GM21576 (cell line): ENCODE measurements around the gene WDR27.
"Not testable (repeated sequence)": the region's sequence is repeated elsewhere in the genome, so short reads cannot be mapped to it uniquely, and the experiment has no call there.

ENCODE experiments used
- ATAC-seq: cut with Tn5 transposase; IDR thresholded peaks from one replicate; pipeline ENCODE4 v1.9.1; 2021; ENCODE audit warnings: mild to moderate bottlenecking, moderate library complexity; ENCODE audit not compliant: unreplicated experiment

The WDR27 gene

GRCh38 chr6:169710009-169710408, 8.2 kb upstream of the WDR27 start:
- ATAC-seq: no peak

GRCh38 chr6:169709293-169709692, 7.5 kb upstream of the WDR27 start:
- peak; percentile 52 for ATAC-seq

GRCh38 chr6:169707772-169708171, 5.9 kb upstream of the WDR27 start:
- no peak for ATAC-seq

DNA sequence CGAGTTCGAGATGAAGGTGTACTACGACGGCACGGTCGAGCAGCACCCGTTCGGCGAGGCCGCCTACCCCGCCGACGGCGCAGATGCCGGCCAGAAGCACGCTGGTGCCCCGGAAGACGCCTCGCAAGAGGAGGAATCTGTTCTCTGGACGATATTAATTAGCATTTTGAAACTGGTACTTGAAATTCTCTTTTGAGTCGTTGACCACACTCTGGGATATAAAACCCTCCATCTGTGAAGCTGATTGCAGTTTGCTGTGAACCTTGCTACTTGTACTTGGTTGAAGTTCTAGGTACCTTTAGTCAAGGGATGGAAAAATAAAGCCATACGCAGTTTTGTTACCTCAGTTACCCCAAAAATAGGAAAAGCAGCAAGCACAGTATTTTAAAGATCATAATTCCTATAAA, 1.0 kb upstream of the WDR27 start:
- ATAC-seq: peak; percentile 8

GRCh38 chr6:169701311-169701953, 397 bp downstream of the WDR27 start:
- peak; percentile 6 for ATAC-seq

GRCh38 chr6:169700296-169700695, 1.5 kb downstream of the WDR27 start:
- ATAC-seq: no peak

- ATAC-seq: not testable (repeated sequence)
Measured at GRCh38 chr6:169697115-169697514, 4.7 kb downstream of the WDR27 start.

GRCh38 chr6:169695131-169695530, 6.7 kb downstream of the WDR27 start:
- no peak for ATAC-seq

- no peak for ATAC-seq
Measured at GRCh38 chr6:169692516-169692915, 9.3 kb downstream of the WDR27 start.

- no peak for ATAC-seq
Measured at GRCh38 chr6:169691260-169691659, 10.6 kb downstream of the WDR27 start.

- ATAC-seq: no peak
Measured at GRCh38 chr6:169689287-169689686, 12.5 kb downstream of the WDR27 start.

DNA sequence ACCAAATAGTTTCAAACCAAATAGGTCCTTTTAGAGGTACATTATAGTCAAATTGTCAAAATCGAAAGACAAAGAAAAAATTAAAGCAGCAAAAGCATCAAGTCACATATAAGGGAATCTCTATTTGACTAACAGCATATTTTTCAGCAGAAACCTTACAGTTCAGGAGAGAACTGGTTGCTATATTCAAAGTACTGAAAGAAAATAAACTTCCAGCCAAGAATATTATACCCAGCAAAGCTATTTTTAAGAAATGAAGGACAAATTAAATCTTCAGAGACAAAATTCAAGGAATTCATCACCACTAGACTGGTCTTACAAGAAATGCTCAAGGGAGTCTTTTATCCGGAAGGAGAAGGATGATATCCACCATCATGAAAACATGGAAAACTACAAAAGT, 16.0 kb downstream of the WDR27 start:
- ATAC-seq: no peak

DNA sequence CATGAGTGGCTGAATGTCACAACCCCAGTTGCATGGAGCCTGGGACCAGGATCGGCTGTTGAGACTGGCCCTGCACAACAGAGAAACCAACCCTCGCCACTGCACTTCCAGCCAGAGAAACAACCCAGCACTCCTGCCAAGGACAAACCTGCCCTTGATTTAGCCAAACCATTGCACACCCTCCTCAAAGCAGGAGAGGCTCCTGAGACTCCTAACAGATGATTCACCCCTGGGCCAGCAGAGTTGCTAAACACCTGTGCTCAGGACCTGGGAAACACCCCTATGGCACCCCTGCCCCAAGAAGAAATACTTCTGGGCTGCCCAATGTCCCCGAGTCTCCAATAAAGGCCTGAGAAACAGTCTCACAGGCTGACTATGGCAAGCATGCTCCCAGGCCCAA, 17.8 kb downstream of the WDR27 start:
- ATAC-seq: no peak

DNA sequence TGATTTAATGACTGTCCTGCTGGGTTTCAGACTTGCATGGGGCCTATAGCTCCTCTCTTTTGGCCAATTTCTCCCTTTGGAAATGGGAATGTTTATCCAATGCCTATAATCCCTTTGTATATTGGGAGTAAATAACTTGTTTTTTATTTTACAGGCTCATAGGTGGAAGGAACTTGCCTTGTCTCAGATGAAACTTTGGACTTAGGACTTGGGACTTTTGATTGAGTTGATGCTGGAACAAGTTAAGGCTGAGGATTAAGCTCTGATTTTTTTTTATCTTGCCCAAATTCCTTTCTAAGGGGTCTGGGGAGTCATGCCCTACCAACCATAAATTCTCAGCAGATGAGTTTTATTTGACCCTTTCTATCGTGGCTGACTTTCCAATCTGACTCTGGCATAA, 23.5 kb downstream of the WDR27 start:
- ATAC-seq: no peak

DNA sequence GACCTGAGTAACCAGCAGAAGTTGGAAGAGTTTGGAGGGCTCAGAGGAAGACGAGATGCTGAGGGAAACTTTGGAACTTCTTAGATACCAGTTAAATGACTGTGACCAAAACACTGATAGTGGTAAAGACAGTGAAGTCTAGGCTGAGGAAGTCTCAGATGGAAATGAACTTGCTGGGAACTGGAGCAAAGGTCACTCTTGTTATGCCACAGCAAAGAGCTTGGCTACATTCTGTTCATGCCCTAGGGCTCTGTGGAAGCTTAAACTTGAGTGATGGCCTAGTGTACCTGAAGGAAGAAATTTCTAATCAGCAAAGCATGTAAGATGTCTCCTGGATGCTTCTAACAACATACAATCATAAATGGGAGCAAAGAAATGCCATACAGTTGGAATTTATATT, 24.7 kb downstream of the WDR27 start:
- no peak for ATAC-seq

DNA sequence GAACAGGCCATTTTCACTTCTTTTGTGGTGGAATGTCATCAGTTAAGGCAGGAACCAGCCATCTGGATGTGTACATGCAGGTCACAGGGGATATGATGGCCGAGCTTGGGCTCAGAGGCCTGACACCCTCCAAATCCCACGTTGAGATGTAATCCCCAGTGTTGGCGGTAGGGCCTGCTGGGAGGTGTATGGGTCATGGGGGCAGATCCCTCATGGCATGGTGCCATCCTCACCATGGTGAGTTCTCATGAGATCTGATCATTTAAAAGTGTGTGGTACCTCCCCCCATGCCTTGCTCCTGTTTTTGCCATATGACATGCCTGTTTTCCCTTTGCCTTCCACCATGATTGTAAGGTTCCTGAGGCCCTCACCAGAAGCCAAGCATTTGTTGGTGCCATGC, 26.8 kb downstream of the WDR27 start:
- ATAC-seq: no peak

GRCh38 chr6:169671563-169671962, 30.3 kb downstream of the WDR27 start:
- ATAC-seq: no peak

GRCh38 chr6:169669889-169670288, 31.9 kb downstream of the WDR27 start:
- ATAC-seq: no peak

DNA sequence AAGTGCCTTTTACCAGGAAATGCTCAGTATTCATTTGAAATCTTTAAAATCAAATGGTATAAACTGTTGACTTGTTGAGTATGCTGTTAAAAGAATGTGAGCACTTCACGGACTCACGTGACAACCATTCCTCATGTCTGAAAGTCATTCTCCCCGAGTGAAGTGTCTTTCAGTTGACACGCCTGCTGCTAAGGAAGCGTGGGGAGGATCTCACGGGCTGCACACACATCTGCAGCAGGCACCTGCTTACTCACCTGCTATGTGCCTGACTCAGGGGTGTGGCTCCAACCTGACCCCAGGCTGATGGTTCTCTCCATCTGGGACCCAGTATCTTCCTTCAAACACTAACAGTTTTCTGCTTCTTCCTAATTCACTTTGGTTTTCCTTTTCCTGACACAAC, 32.7 kb downstream of the WDR27 start:
- ATAC-seq: no peak

DNA sequence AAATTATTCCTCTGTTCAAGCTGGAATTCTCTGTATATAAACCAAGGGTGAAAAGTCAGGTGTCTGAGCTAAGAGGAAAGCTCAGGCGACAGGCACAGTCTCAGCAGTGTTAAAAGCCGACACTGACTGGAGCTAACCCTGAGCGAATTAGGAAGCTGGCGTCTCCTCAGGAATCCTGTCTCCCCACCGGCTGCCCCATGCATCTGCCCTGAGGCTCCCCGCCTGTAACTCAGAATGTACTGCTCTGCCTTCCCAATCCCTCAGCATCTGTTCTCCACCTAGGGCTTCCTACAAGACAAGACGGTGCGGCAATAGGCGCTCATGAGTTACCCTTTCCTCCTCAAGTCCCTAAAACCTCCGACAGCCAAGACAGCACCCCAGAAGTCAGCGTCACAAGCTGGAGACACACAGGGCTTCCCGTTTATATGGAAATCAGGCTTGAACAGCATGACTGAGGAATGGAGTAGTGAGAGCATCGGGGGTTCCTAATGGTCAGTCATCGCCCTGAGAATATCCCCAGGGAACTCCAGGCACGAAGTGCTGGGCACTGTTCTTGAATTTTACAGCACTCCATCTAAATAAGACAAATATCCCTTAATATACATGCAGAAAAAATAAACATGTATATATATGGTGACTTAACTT, 33.5 kb downstream of the WDR27 start:
- no peak for ATAC-seq

- no peak for ATAC-seq
Measured at GRCh38 chr6:169667716-169668115, 34.1 kb downstream of the WDR27 start.

DNA sequence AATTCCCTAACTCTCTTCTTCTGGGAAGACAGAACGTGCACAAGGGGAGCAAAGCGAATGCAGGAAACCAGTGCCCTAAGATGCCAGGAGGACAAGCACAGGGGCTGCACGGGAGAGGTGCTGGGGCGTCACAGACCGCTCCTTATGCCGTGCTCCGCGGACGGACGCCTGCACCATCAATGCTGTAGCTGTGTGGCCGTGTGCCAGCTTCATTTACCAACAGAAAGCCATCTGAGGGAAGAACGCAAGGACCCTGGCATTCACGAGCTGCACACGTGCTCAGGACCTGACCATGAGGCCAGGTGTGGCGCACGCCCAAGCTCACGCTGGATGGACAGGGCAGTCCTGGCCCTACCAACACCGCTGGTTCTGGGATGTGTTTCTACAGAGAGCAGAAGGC, 35.4 kb downstream of the WDR27 start:
- no peak for ATAC-seq

- ATAC-seq: no peak
Measured at GRCh38 chr6:169665289-169665688, 36.5 kb downstream of the WDR27 start.
